ENCODE results near the gene PROSER2.

Gene PROSER2

DNA sequence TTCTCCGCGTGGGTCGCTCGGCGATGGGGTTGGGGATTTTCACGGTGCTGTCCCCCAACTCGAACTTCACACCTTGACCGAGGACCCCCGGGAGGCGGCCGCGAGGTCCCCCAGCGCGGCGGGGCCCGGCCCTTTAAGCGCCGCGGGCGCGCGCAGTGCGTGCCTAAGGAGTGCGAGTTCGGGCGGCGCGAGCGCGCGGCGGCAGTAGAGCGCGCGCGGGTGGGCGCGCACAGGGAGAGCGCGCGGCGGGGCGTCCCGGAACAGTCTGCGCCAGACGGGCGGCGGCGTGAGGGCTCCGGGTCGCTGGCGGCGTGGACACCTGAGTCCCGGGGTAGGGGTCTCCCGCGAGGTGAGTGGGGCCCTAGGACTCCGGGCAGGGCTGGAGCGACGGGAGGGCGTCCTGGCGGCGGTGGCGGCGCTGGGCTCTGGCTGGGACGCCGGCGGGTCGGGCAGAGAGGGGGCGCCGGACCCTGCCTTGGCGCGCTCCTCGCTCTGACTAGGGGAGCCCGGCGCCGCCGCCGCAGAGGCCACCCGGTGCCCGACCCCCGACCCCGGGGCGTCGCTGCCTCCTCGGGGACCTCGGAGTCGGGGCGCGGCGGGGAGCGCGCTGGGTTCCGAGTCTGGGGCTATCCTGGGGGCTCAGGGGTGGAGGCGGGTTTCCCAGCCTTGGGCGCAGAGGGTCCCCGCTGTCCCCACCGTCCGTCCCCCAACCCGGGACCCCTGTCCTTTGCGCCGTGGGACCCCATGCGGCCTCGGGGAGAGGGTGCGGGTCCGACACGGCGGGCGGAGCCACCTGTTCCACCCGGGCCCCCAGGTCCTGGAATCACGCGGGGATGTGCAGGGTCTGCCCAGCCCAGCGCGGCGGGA, at the start of gene PROSER2:
PROSER2 (plus strand) TSS at position 235 of the 867 bp plus-strand sequence. CDS start 28,722 bp downstream, outside the sequence.
- peak in 2 of 3 experiments; percentile 6 to 17 for DNase-seq (ENCODE audit: low read depth in 2 of 3, low spot score in 2 of 3)

- no peak for DNase-seq (ENCODE audit: low read depth in 2 of 3, low spot score in 2 of 3)
These were observed 49.3 kb upstream of the PROSER2 start for GRCh38 chr10:11773761-11774441.

GRCh38 chr10:11775412-11775811, 47.7 kb upstream of the PROSER2 start:
- no peak for DNase-seq (ENCODE audit: low read depth in 2 of 3, low spot score in 2 of 3)

GRCh38 chr10:11776080-11776479, 47.1 kb upstream of the PROSER2 start:
- DNase-seq (ENCODE audit: low read depth in 2 of 3, low spot score in 2 of 3): no peak

- no peak for DNase-seq (ENCODE audit: low read depth in 2 of 3, low spot score in 2 of 3)
These were observed 42.0 kb upstream of the PROSER2 start for GRCh38 chr10:11781114-11781513.

GRCh38 chr10:11782793-11783557, 40.2 kb upstream of the PROSER2 start:
- no peak for DNase-seq (ENCODE audit: low read depth in 2 of 3, low spot score in 2 of 3)

DNA sequence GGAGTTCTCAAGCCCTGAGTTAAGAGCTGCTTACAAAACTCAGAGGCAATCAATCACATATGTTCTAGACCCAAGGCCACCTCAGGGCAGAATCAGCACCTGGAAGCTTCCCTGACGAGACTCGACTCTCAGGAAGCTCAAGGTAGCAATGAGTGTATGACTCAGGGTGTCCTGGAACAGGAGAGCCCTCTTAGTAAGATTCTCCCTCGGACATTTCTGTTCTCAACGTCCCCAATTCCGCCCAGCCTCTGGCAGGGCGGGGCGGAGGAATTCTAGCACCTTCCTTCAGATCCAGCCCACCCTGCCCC, 39.6 kb upstream of the PROSER2 start:
- DNase-seq (ENCODE audit: low read depth in 2 of 3, low spot score in 2 of 3): no peak

- DNase-seq (ENCODE audit: low read depth in 2 of 3, low spot score in 2 of 3): no peak
These were observed 35.8 kb upstream of the PROSER2 start for GRCh38 chr10:11787374-11787773.

GRCh38 chr10:11787846-11788245, 35.3 kb upstream of the PROSER2 start:
- DNase-seq (ENCODE audit: low read depth in 2 of 3, low spot score in 2 of 3): no peak

DNA sequence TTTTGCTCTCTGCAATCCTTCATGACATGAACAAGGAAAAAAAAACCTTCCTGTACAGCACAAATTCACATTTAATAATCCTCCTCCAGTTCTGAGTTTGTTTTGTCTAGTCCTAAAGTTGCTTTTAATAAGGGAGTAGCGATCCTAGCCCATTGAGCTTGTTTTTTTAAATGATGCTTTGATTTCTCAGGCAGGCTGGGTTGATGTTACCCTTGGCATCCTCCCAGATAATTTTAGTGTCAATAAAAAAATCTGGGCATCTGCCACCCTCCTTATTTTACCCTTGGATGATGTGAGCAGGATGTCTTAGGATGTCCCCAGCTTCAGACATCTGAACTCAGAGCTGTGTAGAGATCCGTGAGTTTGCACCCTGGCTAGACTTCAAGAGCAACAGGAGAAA, 33.9 kb upstream of the PROSER2 start:
- no peak for DNase-seq (ENCODE audit: low read depth in 2 of 3, low spot score in 2 of 3)

- no peak for DNase-seq (ENCODE audit: low read depth in 2 of 3, low spot score in 2 of 3)
These were observed 33.2 kb upstream of the PROSER2 start for GRCh38 chr10:11789956-11790355.

GRCh38 chr10:11793762-11794479, 29.2 kb upstream of the PROSER2 start:
- DNase-seq (ENCODE audit: low read depth in 2 of 3, low spot score in 2 of 3): no peak

DNA sequence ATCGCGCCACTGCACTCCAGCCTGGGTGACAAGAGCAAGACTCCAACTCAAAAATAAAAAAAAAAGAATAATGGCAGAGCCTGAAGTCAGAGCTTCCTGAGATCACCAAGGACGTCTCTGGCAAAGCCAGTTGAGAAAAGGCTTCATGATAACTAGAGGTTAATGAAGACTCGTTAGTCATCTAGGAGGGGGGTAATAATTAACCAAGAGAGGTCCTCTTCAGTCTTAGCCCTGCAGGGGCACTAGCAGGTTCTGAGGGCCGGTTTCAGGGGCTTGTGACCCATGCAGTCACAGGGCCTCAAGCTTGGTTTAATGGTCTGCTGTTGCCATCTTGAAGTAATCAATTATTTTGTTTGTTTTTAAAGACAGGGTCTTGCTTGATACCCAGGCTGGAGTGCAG, 28.6 kb upstream of the PROSER2 start:
- DNase-seq (ENCODE audit: low read depth in 2 of 3, low spot score in 2 of 3): no peak

- DNase-seq (ENCODE audit: low read depth in 2 of 3, low spot score in 2 of 3): no peak
These were observed 27.8 kb upstream of the PROSER2 start for GRCh38 chr10:11795101-11795920.

DNA sequence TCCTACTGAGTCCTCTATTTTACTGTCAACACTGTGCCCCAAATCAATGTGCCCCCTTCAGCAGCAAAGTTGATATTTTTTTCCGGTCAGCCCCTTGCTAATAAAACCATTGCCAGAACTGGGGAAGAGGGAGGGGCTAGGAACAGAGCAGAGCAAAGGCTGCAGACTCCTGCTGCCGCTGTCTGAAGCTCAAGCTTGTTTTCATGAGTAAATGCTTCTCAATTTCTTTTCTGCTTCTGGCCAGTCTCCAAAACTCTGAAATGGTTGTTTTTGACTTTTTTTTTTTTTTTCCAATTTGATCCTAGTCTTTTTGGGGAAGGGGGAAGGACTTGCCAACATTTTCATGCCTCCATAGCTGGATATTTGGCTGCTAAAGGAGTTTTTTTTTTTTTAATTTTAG, 26.7 kb upstream of the PROSER2 start:
- no peak for DNase-seq (ENCODE audit: low read depth in 2 of 3, low spot score in 2 of 3)

DNA sequence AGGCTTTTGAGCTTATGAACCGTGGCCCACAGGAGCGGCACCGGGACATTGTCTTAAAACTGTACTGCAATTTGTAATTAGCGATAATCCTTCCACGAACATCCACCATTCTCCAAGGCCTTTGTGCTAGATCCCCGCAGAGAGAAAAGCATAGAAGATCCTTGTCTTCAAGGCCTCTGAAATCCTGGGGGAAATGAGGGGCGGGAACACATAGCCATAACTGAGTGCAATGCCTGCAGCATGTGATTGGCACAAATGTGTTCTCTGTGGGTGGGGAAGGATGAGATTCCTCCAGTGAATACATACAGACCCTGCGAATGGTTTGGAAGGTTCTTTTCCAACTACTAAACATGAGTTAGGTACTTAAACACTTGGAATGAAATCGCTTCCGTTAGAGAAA, 25.9 kb upstream of the PROSER2 start:
- DNase-seq (ENCODE audit: low read depth in 2 of 3, low spot score in 2 of 3): no peak

DNA sequence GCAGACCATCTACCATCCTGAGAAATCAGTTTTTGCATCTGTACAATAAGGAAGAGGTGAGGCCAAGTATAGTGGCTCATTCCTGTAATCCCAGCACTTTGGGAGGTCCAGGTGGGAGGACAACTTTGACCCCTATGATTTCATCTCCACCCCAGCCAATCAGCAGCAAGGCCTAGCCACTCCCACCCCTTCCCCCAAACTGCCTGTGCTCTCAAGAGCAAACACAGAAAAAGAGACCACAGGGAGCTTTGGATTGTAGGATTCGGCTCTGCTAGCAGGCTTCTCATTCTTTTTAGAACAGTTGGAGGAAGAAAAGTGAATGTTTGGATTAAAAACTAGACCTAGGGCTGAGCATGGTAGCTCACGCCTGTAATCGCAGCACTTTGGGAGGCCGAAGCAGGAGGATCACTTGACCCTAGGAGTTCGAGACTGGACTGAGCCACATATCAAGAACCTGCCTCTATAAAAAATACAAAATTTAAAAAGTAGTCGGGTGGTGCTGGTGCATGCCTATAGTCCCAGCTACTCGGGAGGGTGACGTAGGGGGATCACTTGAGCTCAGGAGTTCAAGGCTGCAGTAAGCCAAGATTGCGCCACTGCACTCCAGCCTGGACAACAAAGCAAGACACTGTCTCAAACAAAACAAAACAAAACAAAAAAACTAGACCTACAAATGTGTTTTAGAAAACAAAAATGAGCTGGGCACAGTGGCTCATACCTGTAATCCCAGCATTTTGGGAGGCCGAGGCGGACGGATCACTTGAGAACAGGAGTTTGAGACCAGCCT, 25.1 kb upstream of the PROSER2 start:
- DNase-seq (ENCODE audit: low read depth in 2 of 3, low spot score in 2 of 3): no peak

DNA sequence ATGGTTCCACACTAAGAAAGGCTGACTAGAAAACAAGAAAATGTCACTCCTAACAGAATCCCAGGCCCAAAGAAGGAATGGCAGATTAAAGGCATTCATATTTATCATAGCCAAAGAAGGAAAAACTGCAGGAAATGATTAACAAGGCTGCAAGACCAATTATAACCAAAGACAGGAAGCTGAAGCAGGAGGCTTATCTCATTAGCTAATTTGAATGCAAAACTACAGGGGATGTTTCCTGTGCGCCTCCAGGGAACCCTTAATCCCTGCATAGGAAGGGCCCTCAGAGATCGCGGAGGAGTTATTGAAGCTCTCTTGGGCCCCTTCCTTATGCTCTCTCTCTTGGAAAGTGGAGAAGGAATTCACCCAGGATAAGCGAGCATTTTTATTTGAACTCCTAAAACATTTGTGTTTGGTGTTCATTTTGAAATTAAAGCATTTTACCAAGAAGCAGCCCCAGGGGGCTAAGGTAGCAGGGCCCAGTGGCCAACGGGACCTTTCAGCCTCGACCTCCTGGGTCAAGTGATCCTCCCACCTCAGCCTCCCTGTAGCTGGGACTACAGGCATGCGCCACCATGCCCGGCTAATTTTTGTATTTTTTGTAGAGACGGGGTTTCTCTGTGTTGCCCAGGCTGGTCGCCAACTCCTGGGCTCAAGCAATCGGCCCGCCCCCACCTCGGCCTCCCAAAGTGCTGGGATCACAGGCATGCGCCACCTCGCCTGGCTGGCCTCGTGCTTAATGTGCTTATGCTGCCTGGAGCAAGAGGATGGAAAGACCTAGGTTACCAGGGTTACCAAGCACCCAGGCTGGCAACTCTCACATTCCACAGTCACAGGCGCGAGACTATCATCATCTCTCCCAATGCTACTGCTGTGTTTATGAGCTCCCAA, 24.1 kb upstream of the PROSER2 start:
- no peak for DNase-seq (ENCODE audit: low read depth in 2 of 3, low spot score in 2 of 3)

DNA sequence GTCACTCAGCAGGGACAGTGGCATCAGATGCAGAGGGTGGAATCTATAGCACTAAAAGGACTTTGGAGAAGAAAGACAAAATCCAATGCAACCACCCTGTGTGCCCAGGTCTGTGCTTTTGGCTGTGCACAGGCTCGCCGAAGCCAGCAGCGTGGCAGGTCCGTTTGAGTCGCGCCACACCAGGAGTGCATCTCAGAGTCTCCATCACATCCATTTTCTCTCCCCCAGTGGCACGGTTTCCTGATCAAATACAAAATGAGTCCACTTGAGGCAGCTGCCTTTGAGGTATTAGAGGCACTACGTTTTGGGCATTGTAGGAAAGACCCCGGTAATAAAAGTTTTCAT, 23.4 kb upstream of the PROSER2 start:
- no peak for DNase-seq (ENCODE audit: low read depth in 2 of 3, low spot score in 2 of 3)
